Sigmoid colon (tissue), 4 donors: ENCODE data around the gene ALS2CL.

Experiments used
- EP300 ChIP-seq, 4 donors: sonication (generic); formaldehyde crosslinking; IDR thresholded peaks; one replicate each; pipeline ENCODE4 v1.6.1; 2017; ENCODE audit warnings: antibody characterized with exemption in 4 of 4
- POLR2A ChIP-seq, 2 donors: fragments of 450-650 bp; IDR thresholded peaks; one replicate each; pipeline ENCODE4 v1.6.1; 2016; ENCODE audit warnings: antibody characterized with exemption in 2 of 2, mild to moderate bottlenecking in 2 of 2, moderate library complexity in 2 of 2
- POLR2AphosphoS5 ChIP-seq, 4 donors: sonication (generic); formaldehyde crosslinking; IDR thresholded peaks; one replicate each; pipeline ENCODE4 v1.6.1; 2017; ENCODE audit warnings: antibody characterized with exemption in 4 of 4
- TF ChIP-seq, protein P1 (sequence below), 4 experiments: fragments of 450-650 bp in 3 of 4; fragments of 200-600 bp in 1 of 4; IDR thresholded peaks; one replicate each; pipeline ENCODE4 v1.5.1; 2016 to 2019; ENCODE audit warnings: antibody characterized with exemption in 4 of 4, mild to moderate bottlenecking in 3 of 4, moderate library complexity in 2 of 4

DNA sequence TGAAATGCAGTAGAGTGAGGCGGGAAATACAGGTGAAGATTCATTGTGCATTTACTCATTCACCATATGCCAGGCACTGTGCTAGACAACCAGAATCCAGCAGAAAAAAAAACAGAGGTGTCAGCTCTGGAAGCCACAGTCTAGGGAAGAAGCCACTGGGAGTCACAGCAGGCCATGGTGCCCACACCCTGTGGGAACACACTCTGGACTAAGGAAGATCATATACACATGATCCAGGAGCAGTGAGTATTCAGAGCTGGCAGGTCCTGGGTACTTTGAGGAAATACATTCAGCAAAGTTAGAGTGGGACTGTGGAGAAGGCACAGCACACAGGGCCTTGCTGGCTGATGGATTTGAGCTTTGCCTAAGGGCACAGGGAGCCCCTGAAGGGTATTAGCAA is 66.4 kb downstream of the ALS2CL start:
- TF ChIP-seq, protein P1, sequence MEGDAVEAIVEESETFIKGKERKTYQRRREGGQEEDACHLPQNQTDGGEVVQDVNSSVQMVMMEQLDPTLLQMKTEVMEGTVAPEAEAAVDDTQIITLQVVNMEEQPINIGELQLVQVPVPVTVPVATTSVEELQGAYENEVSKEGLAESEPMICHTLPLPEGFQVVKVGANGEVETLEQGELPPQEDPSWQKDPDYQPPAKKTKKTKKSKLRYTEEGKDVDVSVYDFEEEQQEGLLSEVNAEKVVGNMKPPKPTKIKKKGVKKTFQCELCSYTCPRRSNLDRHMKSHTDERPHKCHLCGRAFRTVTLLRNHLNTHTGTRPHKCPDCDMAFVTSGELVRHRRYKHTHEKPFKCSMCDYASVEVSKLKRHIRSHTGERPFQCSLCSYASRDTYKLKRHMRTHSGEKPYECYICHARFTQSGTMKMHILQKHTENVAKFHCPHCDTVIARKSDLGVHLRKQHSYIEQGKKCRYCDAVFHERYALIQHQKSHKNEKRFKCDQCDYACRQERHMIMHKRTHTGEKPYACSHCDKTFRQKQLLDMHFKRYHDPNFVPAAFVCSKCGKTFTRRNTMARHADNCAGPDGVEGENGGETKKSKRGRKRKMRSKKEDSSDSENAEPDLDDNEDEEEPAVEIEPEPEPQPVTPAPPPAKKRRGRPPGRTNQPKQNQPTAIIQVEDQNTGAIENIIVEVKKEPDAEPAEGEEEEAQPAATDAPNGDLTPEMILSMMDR (IDR thresholded peaks at IDR 0.05), result no peak
- TF ChIP-seq POLR2A (IDR thresholded peaks at IDR 0.05) (no peak), EP300 (IDR thresholded peaks at IDR 0.05) (no peak), POLR2AphosphoS5 (IDR thresholded peaks at IDR 0.05) (no peak)
